ENCODE data around the gene BEX4. TPM values are rescaled to one million over a fixed set of nuclear protein-coding genes. Genes with fewer than 3 reads are reported as not detected.
A peak's percentile ranks its signal among the peaks of the same experiment; 100 is the strongest.
"Not testable (repeated sequence)": the region's sequence is repeated elsewhere in the genome, so short reads cannot be mapped to it uniquely, and the experiment has no call there.

BEX4 gene
- total and polyA plus RNA-seq, 9 of the 15 experiments (the other 6 are each of a cell fraction or from before 2014, with no cell fraction given) = 74.6 to 399 (median 154) TPM

GRCh38 chrX:103175256-103175655, 39.7 kb upstream of the BEX4 start:
- H3K27me3 ChIP-seq (ENCODE audit: control insufficient read depth in 2 of 2, insufficient read depth in 2 of 2, low read length in 2 of 2); intact Hi-C loops (cut with micrococcal nuclease); FAIRE-seq; BruUV-seq (replicated peaks); ATAC-seq; H3K36me3 ChIP-seq (ENCODE audit: control insufficient read depth, insufficient read depth, low read length); in situ Hi-C loops (cut with MboI); H4K20me1 ChIP-seq (replicated peaks; ENCODE audit: control insufficient read depth, insufficient read depth, low read length); H2AFZ ChIP-seq (ENCODE audit: low read depth, low read length); H3K9ac ChIP-seq (ENCODE audit: insufficient read depth in 1 of 2, low read depth in 2 of 2, low read length in 2 of 2); H3K4me2 ChIP-seq (ENCODE audit: insufficient read depth, low read length); H3K9me3 ChIP-seq (replicated peaks; ENCODE audit: control insufficient read depth, insufficient read depth, low read depth, low read length); H3K27ac ChIP-seq (ENCODE audit: extremely low read depth, low read depth, low read length); DNase-seq (ENCODE audit: extremely low read depth in 1 of 4, low spot score in 3 of 4); POLR2A ChIA-PET; H3K4me3 ChIP-seq; H3K9me1 ChIP-seq (ENCODE audit: control insufficient read depth, insufficient read depth, low read length); H3K4me1 ChIP-seq (replicated peaks in 1 of 2; ENCODE audit: control insufficient read depth in 2 of 2, insufficient read depth in 2 of 2, low read length in 2 of 2); H3K79me2 ChIP-seq (ENCODE audit: control insufficient read depth, insufficient read depth, low read length): not testable (repeated sequence)
- CTCF ChIA-PET (ENCODE audit: low intra/inter-chr PET ratio) = interaction anchor here (1.5 to 2.0 kb wide), 2 partner anchors 224 kb away, joined by 4 to 14 read pairs; no protein-coding TSS in a partner anchor
- WGBS (ENCODE audit: insufficient coverage, low coverage, missing lambda C conversion rate) = 40% methylated on average over 1 of the region's 2 CpGs

DNA sequence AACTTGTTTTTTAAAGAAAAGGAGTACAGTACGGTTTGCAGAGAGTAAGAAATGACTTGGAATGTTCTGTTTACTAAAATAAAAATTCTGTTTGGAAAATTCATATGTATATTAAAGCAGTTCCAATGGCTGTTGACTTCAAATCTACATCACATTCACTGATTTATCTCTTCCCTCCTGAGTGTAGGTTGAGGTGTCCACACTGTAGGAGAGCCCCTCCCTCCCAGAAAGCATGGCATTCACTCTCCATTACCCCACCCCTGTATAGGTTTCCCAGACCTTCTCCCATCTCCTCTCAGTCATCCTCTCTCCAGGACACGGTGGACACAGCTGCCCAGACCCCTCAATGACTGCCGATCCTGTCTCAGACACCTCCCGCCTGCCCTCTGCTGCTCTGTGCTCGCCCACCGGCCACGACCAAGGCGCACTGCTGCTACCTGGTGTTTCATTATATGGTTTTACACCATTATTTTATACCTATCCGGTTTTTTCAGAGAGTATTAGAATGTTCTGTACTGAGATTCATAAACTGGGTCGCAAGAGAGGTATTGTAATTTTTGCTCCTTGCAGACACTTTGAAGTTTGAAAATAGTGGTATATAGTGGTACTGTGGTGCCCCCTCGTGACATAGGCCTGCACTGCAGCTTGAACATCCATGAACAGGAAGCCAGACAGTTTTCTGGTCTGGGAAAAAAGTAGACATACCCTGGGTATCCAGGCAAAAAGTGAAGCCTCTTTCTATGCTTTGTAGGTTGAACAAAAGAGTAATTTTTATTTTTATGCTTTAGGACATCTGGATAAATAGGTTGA, 38.8 kb upstream of the BEX4 start:
- intact Hi-C loops (cut with micrococcal nuclease) = loop anchor here (2.0 kb wide), 2 partner anchors 217 to 225 kb away; no protein-coding TSS in a partner anchor
- DNase-seq (ENCODE audit: extremely low read depth in 1 of 4, low spot score in 3 of 4) = peak; percentile 49 to 67 (median 54)
- 27% methylated on average over 10 of the region's 11 CpGs for WGBS (ENCODE audit: insufficient coverage, low coverage, missing lambda C conversion rate)
- H2AFZ ChIP-seq (ENCODE audit: low read depth, low read length) = peak overlapping the region; percentile 65
- no peaks in the 10 kb centered on the region for H3K36me3 ChIP-seq (ENCODE audit: control insufficient read depth, insufficient read depth, low read length)
- CTCF ChIA-PET (ENCODE audit: low intra/inter-chr PET ratio) = interaction anchor here (0.5 to 2.0 kb wide), 5 partner anchors 217 to 336 kb away, joined by 3 to 14 read pairs (median 5); no protein-coding TSS in a partner anchor
- no peaks in the 10 kb centered on the region for H3K9me1 ChIP-seq (ENCODE audit: control insufficient read depth, insufficient read depth, low read length)
- H4K20me1 ChIP-seq (replicated peaks; ENCODE audit: control insufficient read depth, insufficient read depth, low read length) = no peaks in the 10 kb centered on the region
- peak; percentile 88 for ATAC-seq
- no peak overlapping the region for H3K27ac ChIP-seq (ENCODE audit: extremely low read depth, low read depth, low read length)
- no peaks in the 10 kb centered on the region; a peak in 1 of 5 replicates for H3K27me3 ChIP-seq (ENCODE audit: control insufficient read depth in 2 of 2, insufficient read depth in 2 of 2, low read length in 2 of 2)
- peaks cover 0 to 3% of the 10 kb centered on the region in 2 experiments; a peak in 2 of 5 replicates for H3K4me1 ChIP-seq (replicated peaks in 1 of 2; ENCODE audit: control insufficient read depth in 2 of 2, insufficient read depth in 2 of 2, low read length in 2 of 2)
- peak overlapping the region; percentile 49 for H3K4me2 ChIP-seq (ENCODE audit: insufficient read depth, low read length)
- no peak overlapping the region for H3K4me3 ChIP-seq
- H3K9me3 ChIP-seq (replicated peaks; ENCODE audit: control insufficient read depth, insufficient read depth, low read depth, low read length) = no peaks in the 10 kb centered on the region
- POLR2A ChIA-PET = interaction anchor here (0.5 to 1.2 kb wide), 4 partner anchors 14 to 225 kb away, joined by 3 to 4 read pairs (median 3); no protein-coding TSS in a partner anchor
- BruUV-seq (replicated peaks) = no TSS peak
- H3K79me2 ChIP-seq (ENCODE audit: control insufficient read depth, insufficient read depth, low read length) = no peaks in the 10 kb centered on the region
- no peak overlapping the region for H3K9ac ChIP-seq (ENCODE audit: insufficient read depth in 1 of 2, low read depth in 2 of 2, low read length in 2 of 2)
- in situ Hi-C loops (cut with MboI) = no loop called here
- FAIRE-seq = peak; percentile 56
- TF ChIP-seq, protein P1, sequence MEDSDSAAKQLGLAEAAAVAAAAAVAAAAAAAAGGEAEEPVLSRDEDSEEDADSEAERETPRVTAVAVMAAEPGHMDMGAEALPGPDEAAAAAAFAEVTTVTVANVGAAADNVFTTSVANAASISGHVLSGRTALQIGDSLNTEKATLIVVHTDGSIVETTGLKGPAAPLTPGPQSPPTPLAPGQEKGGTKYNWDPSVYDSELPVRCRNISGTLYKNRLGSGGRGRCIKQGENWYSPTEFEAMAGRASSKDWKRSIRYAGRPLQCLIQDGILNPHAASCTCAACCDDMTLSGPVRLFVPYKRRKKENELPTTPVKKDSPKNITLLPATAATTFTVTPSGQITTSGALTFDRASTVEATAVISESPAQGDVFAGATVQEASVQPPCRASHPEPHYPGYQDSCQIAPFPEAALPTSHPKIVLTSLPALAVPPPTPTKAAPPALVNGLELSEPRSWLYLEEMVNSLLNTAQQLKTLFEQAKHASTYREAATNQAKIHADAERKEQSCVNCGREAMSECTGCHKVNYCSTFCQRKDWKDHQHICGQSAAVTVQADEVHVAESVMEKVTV (CRISPR knock-in tag; IDR thresholded peaks at IDR 0.05) = peak; percentile 43; the same call in 1 of the 2 replicates
- TF ChIP-seq, protein P2, sequence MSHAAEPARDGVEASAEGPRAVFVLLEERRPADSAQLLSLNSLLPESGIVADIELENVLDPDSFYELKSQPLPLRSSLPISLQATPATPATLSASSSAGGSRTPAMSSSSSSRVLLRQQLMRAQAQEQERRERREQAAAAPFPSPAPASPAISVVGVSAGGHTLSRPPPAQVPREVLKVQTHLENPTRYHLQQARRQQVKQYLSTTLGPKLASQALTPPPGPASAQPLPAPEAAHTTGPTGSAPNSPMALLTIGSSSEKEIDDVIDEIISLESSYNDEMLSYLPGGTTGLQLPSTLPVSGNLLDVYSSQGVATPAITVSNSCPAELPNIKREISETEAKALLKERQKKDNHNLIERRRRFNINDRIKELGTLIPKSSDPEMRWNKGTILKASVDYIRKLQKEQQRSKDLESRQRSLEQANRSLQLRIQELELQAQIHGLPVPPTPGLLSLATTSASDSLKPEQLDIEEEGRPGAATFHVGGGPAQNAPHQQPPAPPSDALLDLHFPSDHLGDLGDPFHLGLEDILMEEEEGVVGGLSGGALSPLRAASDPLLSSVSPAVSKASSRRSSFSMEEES (CRISPR knock-in tag; IDR thresholded peaks at IDR 0.05) = peak; percentile 19

Data from K562 (cell line).